ENCODE measurements around the gene SMIM12.

SMIM12 gene, protein sequence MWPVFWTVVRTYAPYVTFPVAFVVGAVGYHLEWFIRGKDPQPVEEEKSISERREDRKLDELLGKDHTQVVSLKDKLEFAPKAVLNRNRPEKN

DNA sequence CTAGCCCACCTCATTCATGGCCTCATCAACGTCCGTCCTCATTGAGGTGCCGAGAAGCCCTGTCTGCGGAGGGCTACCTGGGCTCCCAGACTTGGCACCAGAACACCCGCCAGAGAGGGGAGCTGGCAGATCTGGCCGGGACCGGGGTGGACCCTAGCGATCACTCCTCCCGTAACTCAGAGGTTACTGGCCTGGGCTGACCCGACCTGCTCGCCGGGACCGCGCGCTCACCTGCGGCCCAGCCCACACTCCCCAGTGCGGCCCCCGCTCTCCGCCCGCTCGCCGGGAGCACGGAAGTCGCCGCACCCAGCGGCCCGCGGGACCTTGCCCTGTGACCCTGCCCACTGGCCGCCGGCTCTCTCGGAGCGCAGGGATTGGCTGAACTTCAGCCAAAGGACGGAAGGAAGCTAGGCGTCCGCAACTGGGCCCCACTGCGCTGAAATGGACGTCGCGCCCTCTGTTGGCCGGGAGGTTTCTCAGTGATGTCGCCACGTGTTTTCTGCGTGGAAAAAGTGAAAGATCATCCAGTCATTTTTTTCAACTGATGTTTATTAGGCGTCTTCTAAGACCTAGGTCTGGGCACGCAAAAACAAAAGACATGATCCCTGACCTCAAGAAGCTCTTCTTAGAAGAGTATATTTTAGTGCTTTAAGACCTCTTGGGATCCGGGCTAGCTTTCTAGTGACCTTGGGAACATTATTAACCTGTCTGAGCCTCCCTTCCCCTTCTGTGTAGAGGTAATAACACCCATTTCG lies at the start of gene SMIM12:
TSS of gene SMIM12 (minus strand) at position 304 of the 755 bp plus-strand sequence. CDS start 3,772 bp downstream, outside the sequence.
- DNase-seq (ENCODE audit: low read depth): peak; percentile 81

DNA sequence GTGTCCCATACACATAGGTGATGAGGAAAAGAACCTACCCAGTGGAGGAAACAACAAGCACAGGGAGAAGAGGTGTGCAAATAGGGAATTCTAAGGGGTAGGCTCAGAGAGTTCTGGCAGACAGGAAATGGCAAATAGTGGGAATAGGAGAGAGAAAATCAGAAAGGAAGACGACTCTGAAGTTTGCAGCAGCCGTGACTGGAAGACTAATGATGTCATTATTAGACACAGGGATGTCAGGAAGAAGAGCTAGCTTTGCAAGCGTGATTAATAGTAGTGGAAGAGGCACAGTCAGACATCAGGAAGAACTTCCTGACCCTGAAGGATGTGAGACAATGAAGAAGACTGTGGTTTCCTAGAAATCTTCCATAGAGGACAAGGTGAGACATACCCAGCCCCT lies 48.8 kb upstream of the SMIM12 start:
- DNase-seq (ENCODE audit: low read depth): no peak

DNA sequence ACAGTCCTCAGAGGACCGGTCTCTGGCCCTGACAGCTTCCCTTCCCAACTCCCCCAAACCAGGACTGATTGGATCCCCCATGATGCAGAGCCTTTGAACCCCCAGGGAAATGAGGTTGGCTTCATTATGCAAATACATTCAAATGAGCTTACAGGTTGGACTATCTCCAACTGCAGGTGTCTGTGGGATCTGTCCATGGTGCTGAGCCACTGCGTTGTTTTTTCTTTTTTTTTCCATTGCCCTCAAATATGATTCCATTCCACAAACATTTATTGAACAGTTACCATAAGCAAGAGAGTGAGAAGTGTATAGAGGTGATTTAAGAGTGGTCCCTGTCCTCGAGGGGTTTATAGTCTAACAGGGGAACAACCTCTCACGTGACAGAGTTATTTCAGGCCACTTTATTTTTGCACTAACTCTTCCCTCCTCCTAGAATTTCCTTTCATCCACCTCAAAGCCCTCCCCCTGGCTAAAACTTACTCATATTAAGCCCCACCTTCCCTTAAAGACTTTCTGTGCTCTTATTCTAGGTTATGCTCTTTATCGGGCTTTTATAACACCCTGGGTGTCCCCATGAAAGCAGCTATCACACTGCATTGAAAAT lies 48.0 kb upstream of the SMIM12 start:
- no peak for DNase-seq (ENCODE audit: low read depth)

DNA sequence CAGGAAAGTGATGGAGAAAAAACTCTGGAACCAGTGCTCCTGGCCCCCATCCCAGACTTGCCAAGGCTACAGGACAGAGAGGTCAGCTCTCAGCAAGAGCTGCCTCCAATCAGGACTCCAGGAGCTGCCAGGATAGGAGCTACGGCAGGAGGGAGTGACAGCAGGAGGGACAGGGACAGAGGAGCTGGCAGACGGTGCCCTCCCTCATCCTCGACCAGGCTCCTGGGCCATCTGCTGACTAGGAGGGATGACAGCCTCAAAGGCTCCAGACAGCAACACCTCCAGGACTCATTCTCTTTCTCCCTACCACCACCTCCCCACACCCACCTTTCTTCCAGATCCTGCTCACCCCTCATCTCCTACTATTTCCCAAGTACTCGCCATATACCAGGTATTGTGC lies 47.2 kb upstream of the SMIM12 start:
- no peak for DNase-seq (ENCODE audit: low read depth)

DNA sequence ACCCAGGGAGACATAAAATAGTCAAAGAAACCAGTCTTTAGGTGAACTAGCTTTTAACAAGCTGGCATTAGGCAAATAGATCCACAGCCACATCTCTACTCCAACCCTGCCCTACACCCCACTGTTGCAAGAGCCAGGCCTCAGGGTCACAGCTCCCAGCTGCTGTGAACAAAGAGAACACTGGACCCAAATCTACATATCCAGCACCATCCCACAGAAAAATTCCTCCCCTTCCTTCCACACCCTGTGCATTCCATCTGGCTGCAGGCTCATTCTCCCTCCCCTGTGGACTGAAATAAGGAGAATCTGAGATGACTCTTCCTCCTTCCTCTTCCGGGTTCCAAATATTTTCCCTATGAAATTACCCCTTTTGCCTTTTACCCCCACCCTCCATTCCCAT lies 46.7 kb upstream of the SMIM12 start:
- no peak for DNase-seq (ENCODE audit: low read depth)

DNA sequence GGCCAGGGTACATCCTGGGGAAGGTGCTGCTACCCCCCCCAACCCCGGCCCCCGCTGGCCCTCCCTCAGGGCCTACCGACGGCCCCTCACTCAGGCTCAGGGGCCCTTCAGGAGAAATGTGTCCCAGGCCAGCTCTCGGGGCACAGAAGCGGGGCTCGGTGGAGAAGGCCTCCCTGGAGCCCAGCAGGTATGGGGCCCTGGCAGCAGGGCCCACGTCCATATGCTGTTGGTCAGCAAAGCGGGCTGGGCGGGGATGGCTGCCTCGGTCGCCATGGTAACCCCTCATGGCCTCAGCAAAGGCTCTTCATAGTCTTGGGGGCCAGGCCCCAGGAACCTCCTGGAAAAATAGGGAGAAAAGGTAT lies 45.5 kb upstream of the SMIM12 start:
- no peak for DNase-seq (ENCODE audit: low read depth)

DNA sequence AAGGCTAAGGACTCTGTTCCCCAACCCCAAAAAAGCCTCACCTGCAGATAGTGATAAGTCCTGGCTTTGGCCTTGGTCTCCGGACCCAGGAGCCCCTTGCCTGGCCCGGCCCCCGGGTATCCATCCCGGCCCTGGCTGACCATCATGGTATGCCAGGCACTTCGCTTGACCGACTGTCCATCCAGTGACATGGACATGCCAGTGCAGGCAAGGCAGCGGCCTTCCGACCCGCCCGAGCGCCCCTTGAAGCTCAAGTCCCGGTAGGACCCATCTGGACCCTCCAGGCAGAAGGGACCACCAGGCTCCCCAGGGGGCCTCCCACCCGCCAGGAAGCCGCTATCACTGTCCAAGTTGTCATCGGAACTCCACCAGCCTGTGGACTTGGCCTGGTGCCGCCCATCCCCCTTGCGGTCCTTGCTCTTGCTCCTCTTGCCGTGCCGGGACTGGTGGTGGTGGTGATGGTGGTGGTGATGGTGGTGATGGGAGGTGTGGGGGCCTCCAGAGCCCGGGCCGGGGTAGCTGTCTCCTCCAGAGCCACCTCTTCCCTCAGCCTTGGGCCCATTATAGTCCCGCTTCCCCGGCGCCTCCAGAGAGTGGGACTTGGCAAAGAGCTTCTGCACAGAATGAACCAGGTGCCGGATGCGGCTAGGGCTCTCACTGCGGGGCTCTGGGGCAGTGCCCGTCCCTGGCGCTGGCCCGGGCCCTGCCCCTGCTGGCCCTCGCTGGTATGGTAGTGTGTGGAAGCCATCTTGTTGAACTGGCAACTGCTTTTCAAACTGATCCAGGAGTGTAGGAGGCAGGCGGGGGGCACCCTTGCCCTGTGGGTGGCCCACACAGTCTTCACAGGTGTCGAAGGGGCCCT lies 44.9 kb upstream of the SMIM12 start:
- no peak for DNase-seq (ENCODE audit: low read depth)

DNA sequence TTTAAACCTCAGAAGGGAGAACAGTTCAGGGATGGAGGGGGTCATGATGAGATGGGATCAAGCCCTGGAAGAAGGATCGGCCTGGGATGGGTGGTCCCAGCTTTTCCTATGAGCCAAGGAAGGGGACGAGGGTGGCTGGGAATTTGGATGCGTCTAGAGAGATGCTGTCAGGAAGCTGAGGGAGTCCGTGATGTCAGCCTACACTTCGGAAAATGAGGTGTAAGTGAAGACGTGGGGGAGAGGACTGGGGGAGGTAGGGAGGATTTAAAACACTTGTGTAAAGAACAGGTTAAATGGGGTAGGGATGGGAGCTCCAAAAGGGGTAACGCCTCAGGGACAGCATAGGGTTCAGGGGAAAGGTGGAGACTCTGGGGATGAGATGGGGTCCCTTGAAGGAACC lies 42.4 kb upstream of the SMIM12 start:
- DNase-seq (ENCODE audit: low read depth): no peak

DNA sequence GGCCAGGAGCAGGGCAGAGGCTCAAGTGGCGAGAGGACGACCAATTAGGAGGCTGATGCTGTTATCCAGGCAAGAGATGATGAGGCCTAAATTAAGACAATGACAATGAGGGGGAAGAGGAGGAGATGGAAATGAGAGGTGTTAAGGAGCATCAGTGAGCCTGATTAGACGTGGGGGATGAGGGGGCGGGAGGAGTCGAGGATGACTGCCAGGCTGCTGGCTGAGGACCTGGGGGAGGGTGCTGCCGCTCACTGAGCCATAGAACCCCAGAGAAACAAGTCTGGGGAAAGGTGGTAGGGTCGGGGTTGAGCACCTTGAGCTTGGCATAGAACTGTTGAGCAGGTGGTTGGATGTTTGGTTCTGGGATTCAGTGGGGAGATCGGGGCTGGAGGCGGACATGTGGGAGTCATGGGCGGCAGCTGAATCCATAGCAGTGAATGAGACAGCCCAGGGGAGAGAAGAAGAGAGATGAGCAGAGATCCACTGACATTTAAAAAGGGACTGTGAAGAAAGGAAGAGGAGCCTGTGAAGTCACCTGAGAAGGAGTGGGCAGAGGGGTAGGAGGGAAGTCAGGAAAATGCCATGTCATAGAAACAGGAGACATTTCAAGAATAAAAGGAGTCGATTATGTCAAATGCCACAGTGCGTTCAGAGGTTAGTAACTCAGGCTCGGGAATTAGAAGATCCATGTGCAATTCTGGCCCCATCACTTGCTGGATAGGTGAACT lies 41.4 kb upstream of the SMIM12 start:
- no peak for DNase-seq (ENCODE audit: low read depth)

DNA sequence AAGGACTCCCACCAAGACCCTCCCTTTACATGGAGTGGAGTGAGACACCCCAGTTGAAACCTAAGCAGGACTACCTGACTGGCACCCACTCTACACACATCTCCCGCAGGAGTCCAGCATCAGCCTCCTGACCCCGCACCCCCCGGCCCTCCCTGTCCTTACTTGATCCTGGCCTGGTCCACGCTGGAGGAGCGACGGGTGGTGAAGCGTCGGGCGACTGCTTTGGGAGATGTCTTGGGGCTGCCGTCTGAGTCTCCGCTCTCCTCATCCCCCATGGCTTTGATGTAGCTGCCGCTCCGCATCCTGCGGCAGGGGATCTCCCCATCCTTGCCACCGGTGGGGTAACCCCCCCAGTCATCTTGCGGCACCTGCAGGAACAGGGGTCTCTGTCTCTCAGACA lies 40.4 kb upstream of the SMIM12 start:
- DNase-seq (ENCODE audit: low read depth): no peak

DNA sequence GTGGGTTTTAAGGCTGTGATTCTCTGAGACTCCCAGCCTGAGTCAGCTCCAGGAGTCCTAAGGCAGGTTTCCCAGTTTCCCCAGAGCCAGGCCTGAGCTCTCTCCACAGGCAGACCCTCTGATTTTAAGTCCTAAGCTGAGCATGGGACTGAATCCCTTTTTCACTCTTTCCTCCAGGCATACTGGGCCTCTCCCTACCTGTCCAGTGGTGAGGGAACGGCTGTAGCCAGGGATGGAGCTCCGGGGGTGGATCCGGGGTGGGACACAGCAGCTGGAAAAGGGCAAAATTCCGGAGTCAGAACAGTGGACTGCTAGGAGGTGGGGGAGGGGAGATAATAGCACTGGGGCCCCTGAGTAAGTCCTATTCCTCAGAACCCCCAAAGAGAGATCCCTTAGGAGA lies 39.9 kb upstream of the SMIM12 start:
- no peak for DNase-seq (ENCODE audit: low read depth)

DNA sequence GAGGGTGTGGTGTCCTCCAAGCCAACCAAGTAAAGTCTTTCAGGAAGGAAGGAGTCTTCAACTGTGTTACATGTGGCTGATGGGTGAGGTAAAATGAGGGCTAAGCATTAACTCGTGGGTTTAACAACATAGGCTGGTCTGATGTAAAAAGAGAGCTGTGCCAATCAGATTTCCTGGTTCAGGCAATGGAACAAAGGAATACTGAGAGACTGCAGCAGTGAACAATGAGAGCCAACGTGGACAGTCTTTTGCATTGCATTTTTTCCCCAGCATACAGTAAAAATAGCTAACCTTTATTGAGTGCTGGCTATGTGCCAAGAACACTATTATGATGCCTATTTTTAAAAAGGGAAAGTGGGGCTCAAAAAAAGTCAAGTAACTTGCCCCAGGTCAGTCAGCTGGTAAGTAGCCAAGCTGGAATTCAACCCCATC lies 38.8 kb upstream of the SMIM12 start:
- no peak for DNase-seq (ENCODE audit: low read depth)

DNA sequence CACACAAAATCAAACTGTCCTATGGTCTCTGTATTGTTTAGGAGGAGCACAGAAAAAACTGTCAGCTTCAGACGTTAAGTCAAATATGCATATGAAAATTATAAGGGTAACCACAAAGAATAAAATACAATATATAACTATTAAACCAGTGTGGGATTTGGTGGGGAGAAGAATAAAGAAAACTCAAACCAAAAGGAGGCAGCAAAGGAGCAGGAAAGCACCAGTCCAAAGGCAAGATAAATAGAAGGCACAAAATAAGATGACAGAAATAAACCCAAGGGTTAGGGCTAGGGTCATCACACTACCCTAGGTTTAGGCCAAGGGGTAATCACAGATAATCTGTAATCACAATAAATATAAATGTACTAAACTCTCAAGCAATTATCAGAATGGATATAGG lies 37.1 kb upstream of the SMIM12 start:
- no peak for DNase-seq (ENCODE audit: low read depth)

DNA sequence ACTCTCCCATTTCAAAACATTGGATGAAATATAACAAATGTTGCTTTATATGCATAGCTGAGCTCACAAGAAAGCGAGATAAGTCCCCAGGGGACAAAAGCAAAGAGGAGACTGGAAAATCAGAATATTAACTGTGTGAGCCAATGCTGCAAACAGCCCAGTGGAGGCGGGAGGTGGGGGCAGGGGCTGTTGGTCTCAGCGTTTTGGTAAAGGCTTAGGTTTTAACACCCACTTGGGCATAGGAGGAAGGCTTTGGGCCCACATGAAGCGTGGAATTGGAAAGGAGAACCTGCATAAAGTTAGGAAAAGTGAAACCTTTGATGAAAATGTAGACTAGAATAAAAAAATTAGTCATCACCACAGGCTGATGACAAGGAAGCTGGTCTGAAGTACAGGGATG lies 30.2 kb upstream of the SMIM12 start:
- DNase-seq (ENCODE audit: low read depth): no peak

DNA sequence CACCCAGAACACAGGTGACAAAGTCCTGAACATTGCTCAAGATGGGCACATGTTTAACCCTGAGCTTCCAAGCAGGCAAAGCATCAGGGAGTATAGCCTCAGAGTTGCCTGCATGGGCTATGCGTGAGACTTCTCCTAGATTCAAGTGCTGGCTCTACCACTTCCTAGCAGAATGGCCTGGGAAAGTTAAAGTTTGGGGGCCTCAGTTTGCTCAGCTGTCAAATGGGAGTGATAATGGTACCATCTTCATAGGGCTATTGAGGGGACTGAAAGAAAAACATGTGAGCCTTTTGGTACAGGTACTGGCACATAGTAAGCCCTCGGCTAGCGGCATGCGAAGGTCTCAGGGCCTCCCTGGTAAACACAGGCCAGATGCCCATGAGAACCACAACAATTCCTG lies 28.0 kb upstream of the SMIM12 start:
- DNase-seq (ENCODE audit: low read depth): no peak

DNA sequence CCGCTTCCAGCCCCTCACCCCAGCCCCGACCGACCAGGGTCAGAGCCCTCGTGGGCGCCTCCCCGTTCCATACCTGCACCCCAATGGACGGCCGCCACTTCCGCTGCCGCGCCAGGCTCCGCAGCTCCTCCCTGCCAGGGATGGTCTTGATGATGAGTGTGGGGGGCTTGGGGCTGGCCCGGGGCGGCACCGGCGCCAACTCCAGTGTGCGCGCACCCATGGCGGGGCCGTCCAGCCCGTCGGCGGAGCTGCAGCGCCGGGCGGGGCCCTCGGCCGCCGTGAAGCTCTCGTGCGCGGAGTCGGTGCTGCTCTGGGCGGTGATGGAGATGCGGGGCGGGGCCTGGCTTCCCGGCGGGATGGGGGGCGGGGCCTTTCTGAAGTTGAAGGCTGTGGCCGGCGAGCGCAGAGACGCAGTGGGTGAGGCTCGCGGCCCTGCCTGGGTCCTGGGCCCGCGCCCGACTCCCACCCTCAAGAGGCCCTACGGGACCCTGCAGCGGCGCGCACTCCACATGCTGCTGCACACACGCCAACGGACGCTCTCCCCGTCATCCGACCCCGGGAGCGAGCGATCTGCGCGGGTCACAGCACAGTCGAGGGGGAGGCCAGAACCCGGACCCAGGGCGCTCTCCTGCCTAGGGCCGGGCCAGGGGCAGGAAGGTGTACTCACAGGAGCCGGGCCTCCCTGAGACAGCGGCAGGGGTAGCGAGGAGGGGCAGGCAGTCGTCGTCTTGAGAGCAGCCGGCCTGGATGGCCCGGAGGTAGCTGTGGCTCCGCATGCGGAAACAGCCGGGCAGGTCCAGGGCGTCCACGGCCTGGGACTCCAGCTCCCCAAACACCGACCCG lies 26.1 kb upstream of the SMIM12 start:
- peak; percentile 33 for DNase-seq (ENCODE audit: low read depth)

DNA sequence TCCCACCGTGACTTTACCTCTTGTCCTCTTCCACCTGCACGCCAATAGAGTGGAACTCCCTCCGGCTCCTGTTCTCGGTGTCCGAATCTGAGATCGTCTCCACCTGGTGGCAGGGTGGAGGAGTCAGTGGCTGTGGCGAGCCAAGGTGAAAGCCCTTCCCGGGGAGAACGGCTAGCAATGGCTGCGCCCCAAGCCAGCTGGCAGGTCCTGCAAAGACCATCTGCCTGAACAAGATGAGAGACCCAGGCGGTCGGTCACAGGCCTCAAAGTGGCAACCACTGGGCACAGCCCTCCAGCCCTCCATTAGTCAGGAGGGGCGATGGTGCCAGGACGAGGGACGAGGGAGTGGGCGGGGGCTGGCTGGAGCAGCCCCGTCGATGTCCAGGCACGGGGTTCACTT lies 25.4 kb upstream of the SMIM12 start:
- no peak for DNase-seq (ENCODE audit: low read depth)

DNA sequence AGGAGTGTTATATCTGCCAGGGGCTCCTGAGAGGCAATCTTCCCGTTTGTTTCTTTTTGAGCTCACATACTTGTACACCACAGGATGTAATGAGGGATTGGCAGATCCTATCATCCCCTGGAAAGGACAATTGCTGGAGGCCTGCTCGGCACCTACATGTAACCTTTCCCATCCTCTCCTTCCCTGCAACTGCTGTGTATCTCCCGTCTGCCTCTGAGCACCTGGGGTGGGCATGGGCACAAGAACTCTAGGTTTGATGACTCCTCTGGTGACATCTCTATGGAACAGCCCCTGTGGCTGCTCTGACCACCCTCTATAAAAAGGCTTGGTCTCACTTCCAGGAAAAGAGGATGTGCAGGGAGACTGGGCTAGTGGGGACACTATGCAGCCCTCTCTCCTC lies 25.0 kb upstream of the SMIM12 start:
- no peak for DNase-seq (ENCODE audit: low read depth)

DNA sequence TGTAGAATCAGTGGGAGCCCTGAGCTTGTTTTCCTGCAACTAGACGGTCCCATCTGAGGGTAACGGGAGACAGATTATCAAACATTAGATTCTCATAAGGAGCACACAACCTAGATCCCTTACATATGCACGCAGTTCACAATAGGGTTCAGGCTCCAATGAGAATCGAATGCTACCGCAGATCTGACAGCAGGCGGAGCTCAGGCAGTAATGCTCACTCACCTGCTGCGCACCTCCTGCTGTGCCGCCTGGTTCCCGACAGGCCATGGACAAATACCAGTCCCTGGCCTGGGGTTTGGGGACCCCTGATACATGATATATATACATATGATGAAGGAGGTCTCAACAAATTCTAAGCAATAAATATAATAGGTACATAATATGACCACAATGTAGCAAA lies 19.7 kb upstream of the SMIM12 start:
- DNase-seq (ENCODE audit: low read depth): no peak

DNA sequence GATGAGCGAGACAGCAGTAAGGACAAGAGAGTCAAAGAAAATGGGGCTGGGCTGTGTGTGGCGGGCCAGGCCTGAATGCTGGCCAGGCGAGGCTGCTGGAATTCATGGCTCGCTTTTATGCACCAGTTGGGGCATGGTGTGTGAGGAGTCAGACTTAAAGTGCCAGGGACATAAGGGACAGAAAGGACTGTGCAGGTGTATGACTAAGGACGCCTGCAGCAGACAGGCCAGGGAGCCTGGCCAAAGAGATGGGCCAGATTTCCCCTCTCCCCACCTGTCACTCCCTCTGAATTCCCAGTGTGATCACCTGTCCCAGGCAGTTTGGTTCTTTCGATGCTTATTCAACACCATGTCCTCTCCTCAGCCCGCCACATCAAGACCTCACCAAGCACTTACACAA lies 16.9 kb upstream of the SMIM12 start:
- no peak for DNase-seq (ENCODE audit: low read depth)

DNA sequence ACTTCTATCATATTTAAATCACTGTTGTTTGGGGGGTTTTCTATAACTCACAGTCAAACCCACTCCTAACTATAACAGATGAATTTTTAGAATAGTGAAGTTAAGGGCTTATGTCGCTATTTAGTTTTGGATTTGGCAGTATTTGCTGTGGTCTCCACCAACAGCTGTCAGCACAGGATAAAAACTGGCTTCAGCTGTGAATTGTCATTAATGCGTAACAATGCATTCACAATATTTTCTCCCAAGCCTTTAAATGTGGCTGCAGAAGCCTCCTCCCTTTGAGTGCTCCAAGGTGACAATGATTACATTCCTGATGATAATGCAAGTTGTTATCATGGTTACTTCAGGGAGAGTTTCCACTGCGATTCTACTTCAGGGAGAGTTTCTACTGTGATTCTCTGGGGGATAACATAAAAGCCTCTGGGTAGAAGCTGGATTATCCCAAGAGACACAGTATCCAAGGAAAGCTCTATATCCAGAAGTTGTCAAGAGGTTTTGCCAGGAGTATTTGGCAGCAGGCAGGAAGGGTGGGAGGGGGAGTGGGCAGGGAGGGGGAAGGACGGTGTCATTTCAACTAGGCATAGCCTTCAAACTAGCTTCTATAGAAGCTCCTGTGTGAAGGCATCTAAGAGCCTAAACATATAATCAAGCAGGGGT lies 14.9 kb upstream of the SMIM12 start:
- no peak for DNase-seq (ENCODE audit: low read depth)

Measured in stimulated activated CD8-positive, alpha-beta memory T cell treated with anti-CD3 and anti-CD28 coated beads, Interleukin-15, amount 100 ng/mL, for 24 hours (primary cell).